A673 (cell line): Measurements from ENCODE around the gene CHCHD6. TPM values are rescaled to one million over a fixed set of nuclear protein-coding genes. Genes with fewer than 3 reads are reported as not detected.
A peak's percentile ranks its signal among the peaks of the same experiment; 100 is the strongest.

ENCODE experiments used
- BruUV-seq: library from RNA; stranded (reverse); fragments of 400-500 nt; replicated peaks from 2 replicates; lab custom pipeline; 2021; lab: Mats Ljungman, UMichigan
- CTCF ChIA-PET: fragments of 300-600 bp; sonication (Branson Sonifier 250); formaldehyde crosslinking; loops from one replicate; lab custom pipeline; 2022; ENCODE audit warnings: antibody characterized with exemption; lab: Charles Lee
- POLR2A ChIA-PET: fragments of 300-600 bp; sonication (Branson Sonifier 250); formaldehyde crosslinking; loops from one replicate; lab custom pipeline; 2022; ENCODE audit warnings: antibody characterized with exemption; ENCODE audit not compliant: low non-redundant PET; lab: Charles Lee
- DNase-seq: peaks from one replicate; pipeline ENCODE4 v3.0.0-alpha.2; 2015; ENCODE audit warnings: low spot score
- H3K27ac ChIP-seq: fragments of 200-600 bp; sonication (generic); 2 replicates; pipeline ENCODE4 v1.5.1; 2016; ENCODE audit warnings: mixed run types, low read depth, mild to moderate bottlenecking, mixed read lengths, antibody characterized with exemption, low read length; ENCODE audit not compliant: poor library complexity, severe bottlenecking
- H3K27me3 ChIP-seq: fragments of 200-600 bp; sonication (generic); replicated peaks from 2 replicates; pipeline ENCODE4 v1.6.1; 2017; ENCODE audit warnings: mixed run types, low read depth, mild to moderate bottlenecking, mixed read lengths, antibody characterized with exemption, low read length; ENCODE audit not compliant: insufficient read depth, poor library complexity
- H3K36me3 ChIP-seq: fragments of 200-600 bp; sonication (generic); 2 replicates; pipeline ENCODE4 v1.6.1; 2016; ENCODE audit warnings: mixed run types, mild to moderate bottlenecking, mixed read lengths, antibody characterized with exemption, low read length; ENCODE audit not compliant: insufficient read depth, poor library complexity, severe bottlenecking
- H3K4me1 ChIP-seq: fragments of 200-600 bp; sonication (generic); 2 replicates; pipeline ENCODE4 v1.6.1; 2017; ENCODE audit warnings: mixed run types, mild to moderate bottlenecking, mixed read lengths, antibody characterized with exemption, low read length; ENCODE audit not compliant: insufficient read depth, poor library complexity, severe bottlenecking
- H3K4me3 ChIP-seq: fragments of 200-600 bp; sonication (generic); 2 replicates; pipeline ENCODE4 v1.5.1; 2016; ENCODE audit warnings: low read depth, mixed run types, mild to moderate bottlenecking, mixed read lengths, low read length; ENCODE audit not compliant: poor library complexity, severe bottlenecking
- H3K9me3 ChIP-seq: fragments of 200-600 bp; sonication (generic); 2 replicates; pipeline ENCODE4 v1.6.1; 2016; ENCODE audit warnings: mixed run types, low read depth, mild to moderate bottlenecking, mixed read lengths, antibody characterized with exemption, low read length; ENCODE audit not compliant: poor library complexity, severe bottlenecking
- CTCF ChIP-seq: fragments of 300-800, 200-600 bp; sonication (generic); conservative IDR thresholded peaks from 2 replicates; pipeline ENCODE4 v1.5.1; 2017; ENCODE audit warnings: low read depth, mild to moderate bottlenecking, antibody characterized with exemption, low read length, moderate library complexity, mixed read lengths
- EZH2 ChIP-seq: fragments of 200-600 bp; sonication (generic); IDR thresholded peaks from 2 replicates; pipeline ENCODE4 v1.6.1; 2017; ENCODE audit warnings: borderline replicate concordance, low read depth, mild to moderate bottlenecking, mixed read lengths, antibody characterized with exemption, low read length; ENCODE audit not compliant: poor library complexity, severe bottlenecking
- intact Hi-C: fragments of 100-400 bp; cut with micrococcal nuclease; formaldehyde crosslinking; loops from one replicate; pipeline ENCODE4 v1.10.0; 2022; ENCODE audit not compliant: unreplicated experiment
- total RNA-seq: library from RNA; stranded (reverse); gene quantifications from 2 replicates; pipeline ENCODE4 v1.2.3, GENCODE V29; 2021

CHCHD6 gene
- total RNA-seq, 1 experiment from 2014 or later, result 23.3 TPM

- peaks cover 17% of the 10 kb centered on the region for H3K4me1 ChIP-seq
- intact Hi-C loops, result no loop called here
- H3K27me3 ChIP-seq, result no peaks in the 10 kb centered on the region
- DNase-seq, result no peak
- no TSS peak for BruUV-seq
- peaks cover 4% of the 10 kb centered on the region for H3K9me3 ChIP-seq
- POLR2A ChIA-PET, result no interaction called here
- TF ChIP-seq CTCF, result no peak
- no peak for TF ChIP-seq EZH2
- H3K4me3 ChIP-seq, result no peak overlapping the region
- no peak overlapping the region for H3K27ac ChIP-seq
- CTCF ChIA-PET, result no interaction called here
- H3K36me3 ChIP-seq, result no peaks in the 10 kb centered on the region
These were observed 213.3 kb downstream of the CHCHD6 start for GRCh38 chr3:126917232-126917804.

GRCh38 chr3:126918355-126918821 lies 214.3 kb downstream of the CHCHD6 start:
- no TSS peak for BruUV-seq
- peaks cover 17% of the 10 kb centered on the region for H3K4me1 ChIP-seq
- CTCF ChIA-PET, result no interaction called here
- H3K36me3 ChIP-seq, result no peaks in the 10 kb centered on the region
- H3K27me3 ChIP-seq, result no peaks in the 10 kb centered on the region
- H3K4me3 ChIP-seq, result no peak overlapping the region
- POLR2A ChIA-PET, result no interaction called here
- intact Hi-C loops, result no loop called here
- H3K27ac ChIP-seq, result no peak overlapping the region
- no peak for DNase-seq
- TF ChIP-seq EZH2 (no peak), CTCF (no peak)
- peaks cover 4% of the 10 kb centered on the region for H3K9me3 ChIP-seq

GRCh38 chr3:126921085-126921824 lies 217.2 kb downstream of the CHCHD6 start:
- H3K4me1 ChIP-seq, result peaks cover 26% of the 10 kb centered on the region
- ChIA-PET CTCF (no interaction called here), POLR2A (no interaction called here)
- no peaks in the 10 kb centered on the region for H3K27me3 ChIP-seq
- H3K4me3 ChIP-seq, result no peak overlapping the region
- intact Hi-C loops, result no loop called here
- no peak overlapping the region for H3K27ac ChIP-seq
- H3K9me3 ChIP-seq, result peaks cover 4% of the 10 kb centered on the region
- no TSS peak for BruUV-seq
- TF ChIP-seq CTCF (no peak), EZH2 (no peak)
- peak; percentile 90 for DNase-seq
- no peaks in the 10 kb centered on the region for H3K36me3 ChIP-seq
